Progenitor cell of endocrine pancreas (in vitro differentiated cells): ENCODE data around the gene SLPI. TPM values are rescaled to one million over a fixed set of nuclear protein-coding genes. Genes with fewer than 3 reads are reported as not detected.

ENCODE experiments used
- DNase-seq: peaks from one replicate; pipeline ENCODE4 v3.0.0; 2021; ENCODE audit warnings: low spot score; ENCODE audit not compliant: unreplicated experiment
- H3K27ac Mint-ChIP-seq: 2 replicates; pipeline ENCODE4 v1.8.0; 2021; ENCODE audit warnings: mild to moderate bottlenecking, moderate library complexity, mixed read lengths
- H3K27me3 Mint-ChIP-seq: 2 replicates; pipeline ENCODE4 v1.8.0; 2021; ENCODE audit warnings: mixed read lengths
- H3K36me3 Mint-ChIP-seq: 2 replicates; pipeline ENCODE4 v1.8.0; 2022; ENCODE audit warnings: mixed read lengths; ENCODE audit not compliant: insufficient read depth
- H3K4me1 Mint-ChIP-seq: 2 replicates; pipeline ENCODE4 v1.8.0; 2021; ENCODE audit warnings: low read depth, mixed read lengths
- H3K4me3 Mint-ChIP-seq: 2 replicates; pipeline ENCODE4 v1.8.0; 2021; ENCODE audit warnings: low read depth, mild to moderate bottlenecking, moderate library complexity, mixed read lengths
- H3K9me3 Mint-ChIP-seq: 2 replicates; pipeline ENCODE4 v1.8.0; 2021; ENCODE audit warnings: low read depth, mixed read lengths
- CTCF ChIP-seq: fragments of 200-600 bp; sonication (generic); IDR thresholded peaks from one replicate; pipeline ENCODE4 v1.5.0; 2021; ENCODE audit warnings: antibody characterized with exemption, mild to moderate bottlenecking; ENCODE audit not compliant: unreplicated experiment
- long read RNA-seq: library from polyadenylated mRNA; unstranded; transcript quantifications from one replicate; pipeline ENCODE4 v2.0.0, GENCODE V29; 2020
- total RNA-seq: library from RNA; stranded (reverse); gene quantifications from 2 replicates; pipeline ENCODE4 v1.2.1, GENCODE V29; 2021

The SLPI gene, protein sequence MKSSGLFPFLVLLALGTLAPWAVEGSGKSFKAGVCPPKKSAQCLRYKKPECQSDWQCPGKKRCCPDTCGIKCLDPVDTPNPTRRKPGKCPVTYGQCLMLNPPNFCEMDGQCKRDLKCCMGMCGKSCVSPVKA
- total RNA-seq: not detected in 2 replicates
- long read RNA-seq: 0 reads

DNA sequence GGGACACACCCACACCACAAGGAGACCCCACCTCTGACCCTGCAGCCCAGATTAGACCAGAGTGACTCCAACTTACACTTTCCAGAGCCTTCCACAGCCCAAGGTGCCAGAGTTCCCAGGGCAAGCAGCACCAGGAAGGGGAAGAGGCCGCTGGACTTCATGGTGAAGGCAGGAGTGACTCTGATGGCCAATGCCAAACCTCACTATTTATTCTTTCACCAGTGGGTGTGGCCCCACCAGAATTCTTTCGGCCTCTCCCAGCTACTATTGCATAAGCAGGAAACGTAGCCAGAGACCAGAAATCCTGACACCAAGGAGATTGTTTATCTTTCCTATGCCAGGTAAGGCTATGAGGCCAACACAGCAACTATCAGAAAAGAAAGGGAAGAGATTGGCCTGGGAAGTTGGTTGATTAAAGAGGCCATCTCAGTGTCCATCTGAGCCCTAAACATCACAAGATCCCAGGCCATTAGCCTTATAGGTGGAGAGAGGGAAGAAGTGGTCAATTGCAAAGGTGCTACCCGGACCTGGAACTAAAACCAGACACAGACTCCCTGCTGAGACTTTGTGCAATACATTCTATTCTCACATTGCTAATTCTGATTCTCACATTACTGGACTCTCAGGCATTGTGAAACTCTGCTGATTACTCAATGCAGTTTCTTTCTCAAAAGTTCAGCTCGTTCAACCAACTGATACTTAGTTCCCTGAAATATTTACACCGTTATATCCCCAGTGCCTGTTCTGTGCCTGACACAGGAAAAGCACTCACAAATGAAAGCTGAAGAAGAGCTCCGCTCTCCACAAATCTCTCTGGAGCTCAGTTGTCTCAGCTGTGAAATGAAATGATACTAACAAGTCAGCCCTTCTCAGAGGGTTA is at the start of gene SLPI:
TSS of gene SLPI (minus strand) at position 182 of the 880 bp plus-strand sequence. CDS start at position 161, 21 bp downstream.
- no peak for TF ChIP-seq CTCF
- no peaks in the 10 kb centered on the region for H3K36me3 Mint-ChIP-seq
- H3K4me1 Mint-ChIP-seq: peaks cover 6% of the 10 kb centered on the region
- H3K27me3 Mint-ChIP-seq: peaks cover 29% of the 10 kb centered on the region
- peak within 1 kb of the TSS; percentile 18 for H3K27ac Mint-ChIP-seq
- H3K4me3 Mint-ChIP-seq: no peak within 1 kb of the TSS
- no peaks in the 10 kb centered on the region for H3K9me3 Mint-ChIP-seq
- DNase-seq: no peak

DNA sequence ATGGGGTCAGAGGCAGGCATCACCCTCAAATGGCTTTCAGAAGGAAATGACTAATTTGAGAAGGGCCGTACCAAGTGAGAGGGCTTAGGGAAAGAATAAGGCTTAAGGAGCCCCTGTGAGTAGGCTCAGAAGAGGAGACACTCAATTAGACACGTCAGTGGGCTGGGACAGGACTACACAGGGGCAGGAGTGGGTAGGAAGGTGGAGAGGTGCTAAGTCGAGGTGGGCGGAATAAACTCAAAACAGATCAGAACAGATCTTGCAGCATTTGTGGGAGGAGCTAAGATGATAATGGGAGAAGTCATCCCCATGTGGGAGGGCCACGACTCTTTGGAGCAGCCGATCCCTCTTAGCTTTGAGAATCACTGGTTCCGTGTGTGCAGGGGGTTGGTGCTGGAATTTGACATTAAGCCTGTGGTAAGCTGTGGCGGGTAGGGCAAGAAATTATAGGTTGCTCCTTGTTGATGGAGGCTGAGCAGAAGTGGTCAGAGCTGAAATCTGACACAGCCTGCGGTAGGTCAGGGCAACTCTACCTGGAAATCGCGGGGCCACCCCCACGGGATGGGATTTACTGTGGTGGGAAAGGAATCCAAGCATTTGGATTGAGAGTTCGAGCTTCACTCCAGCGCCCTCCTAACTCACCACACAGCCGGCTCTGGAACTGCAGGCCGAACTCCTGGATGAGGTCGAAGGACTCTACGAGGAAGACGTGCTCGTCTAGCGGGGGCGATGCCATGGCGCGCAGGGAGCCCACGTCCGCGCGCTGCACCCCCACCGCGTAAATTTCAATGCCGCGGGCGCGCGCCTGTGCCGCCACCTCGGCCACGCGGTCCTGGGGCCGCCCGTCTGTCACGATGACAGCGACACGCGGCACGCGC is 49.5 kb upstream of the SLPI start:
- Mint-ChIP-seq H3K36me3 (no peaks in the 10 kb centered on the region), H3K27ac (peak overlapping the region; percentile 60), H3K4me3 (no peak overlapping the region), H3K9me3 (peaks cover 6% of the 10 kb centered on the region), H3K4me1 (peaks cover 2% of the 10 kb centered on the region), H3K27me3 (peaks cover 23% of the 10 kb centered on the region)
- no peak for DNase-seq
- no peak for TF ChIP-seq CTCF

DNA sequence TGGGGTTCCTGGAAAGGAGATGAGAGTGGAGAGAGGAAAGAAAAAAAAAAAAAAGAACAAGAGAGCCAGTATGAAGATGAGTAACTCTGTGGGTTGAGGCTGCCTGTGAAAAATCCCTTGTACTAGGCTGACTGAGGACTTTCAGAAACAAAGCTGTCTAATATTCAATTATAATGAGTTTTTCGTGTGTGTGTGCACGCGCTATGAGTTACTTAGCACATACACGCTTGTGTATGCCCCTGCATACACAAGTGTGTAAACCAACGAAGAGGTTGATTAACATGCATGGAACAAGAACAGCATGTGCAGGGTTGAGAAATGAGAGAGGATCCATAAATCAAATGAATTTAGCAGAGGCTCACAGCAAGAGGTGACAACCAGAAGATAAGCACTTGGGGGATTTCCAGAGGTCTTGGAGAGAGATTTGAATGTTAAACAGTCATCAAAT is 47.5 kb upstream of the SLPI start:
- Mint-ChIP-seq H3K36me3 (no peaks in the 10 kb centered on the region), H3K27me3 (peaks cover 21% of the 10 kb centered on the region), H3K9me3 (peaks cover 6% of the 10 kb centered on the region), H3K4me1 (peaks cover 2% of the 10 kb centered on the region), H3K27ac (no peak overlapping the region), H3K4me3 (no peak overlapping the region)
- DNase-seq: no peak
- TF ChIP-seq CTCF: no peak

DNA sequence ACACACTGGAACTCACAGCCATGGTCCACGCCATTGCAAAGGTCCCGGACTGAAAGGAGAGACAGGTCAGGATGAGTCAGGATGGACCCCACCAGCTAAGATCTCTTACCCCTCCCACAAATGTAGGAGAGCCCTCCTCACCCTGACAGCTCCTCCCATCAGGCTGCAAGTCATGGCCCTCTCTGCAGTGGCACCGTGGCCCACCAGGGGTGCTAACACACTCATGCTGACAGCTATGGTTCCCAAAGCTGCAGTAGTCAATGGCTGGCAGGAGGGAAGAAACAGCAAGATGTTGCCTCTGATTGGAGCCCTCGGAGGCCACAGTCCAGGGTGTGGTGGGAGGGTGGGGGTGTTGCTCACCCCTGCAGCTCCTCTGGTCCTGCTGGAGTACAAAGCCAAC is 46.6 kb upstream of the SLPI start:
- peaks cover 6% of the 10 kb centered on the region for H3K9me3 Mint-ChIP-seq
- H3K4me3 Mint-ChIP-seq: no peak overlapping the region
- peak; percentile 43 for DNase-seq
- H3K27ac Mint-ChIP-seq: no peak overlapping the region
- H3K27me3 Mint-ChIP-seq: peaks cover 18% of the 10 kb centered on the region
- H3K4me1 Mint-ChIP-seq: peaks cover 2% of the 10 kb centered on the region
- H3K36me3 Mint-ChIP-seq: no peaks in the 10 kb centered on the region
- TF ChIP-seq CTCF: peak; percentile 62

- no peak overlapping the region for H3K27ac Mint-ChIP-seq
- peaks cover 6% of the 10 kb centered on the region for H3K9me3 Mint-ChIP-seq
- peaks cover 13% of the 10 kb centered on the region for H3K27me3 Mint-ChIP-seq
- TF ChIP-seq CTCF: no peak
- no peak overlapping the region for H3K4me3 Mint-ChIP-seq
- no peak for DNase-seq
- no peaks in the 10 kb centered on the region for H3K4me1 Mint-ChIP-seq
- no peaks in the 10 kb centered on the region for H3K36me3 Mint-ChIP-seq
Measured at GRCh38 chr20:45299786-45300185, 45.4 kb upstream of the SLPI start.
